HG03039 (cell line): ENCODE data around the gene NECTIN4.
"Not testable (repeated sequence)": the region's sequence is repeated elsewhere in the genome, so short reads cannot be mapped to it uniquely, and the experiment has no call there.

ENCODE experiments used
- ATAC-seq: cut with Tn5 transposase; IDR thresholded peaks from one replicate; pipeline ENCODE4 v1.9.1; 2021; ENCODE audit warnings: mild to moderate bottlenecking, moderate library complexity; ENCODE audit not compliant: unreplicated experiment

Gene NECTIN4

DNA sequence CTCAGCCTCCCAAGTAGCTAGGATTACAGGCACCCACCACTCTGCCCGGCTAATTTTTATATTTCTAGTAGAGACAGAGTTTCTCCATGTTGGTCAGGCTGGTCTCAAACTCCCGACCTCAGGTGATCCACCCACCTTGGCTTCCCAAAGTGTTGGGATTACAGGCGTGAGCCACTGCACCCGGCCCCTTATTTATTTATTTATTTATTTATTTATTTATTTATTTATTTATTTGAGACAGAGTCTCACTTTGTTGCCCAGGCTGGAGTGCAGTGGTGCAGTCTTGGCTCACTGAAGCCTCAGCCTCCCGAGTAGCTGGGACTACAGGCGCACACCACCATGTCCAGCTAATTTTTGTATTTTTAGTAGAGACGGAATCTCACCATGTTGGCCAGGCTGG, 23.7 kb downstream of the NECTIN4 start:
- ATAC-seq = not testable (repeated sequence)

DNA sequence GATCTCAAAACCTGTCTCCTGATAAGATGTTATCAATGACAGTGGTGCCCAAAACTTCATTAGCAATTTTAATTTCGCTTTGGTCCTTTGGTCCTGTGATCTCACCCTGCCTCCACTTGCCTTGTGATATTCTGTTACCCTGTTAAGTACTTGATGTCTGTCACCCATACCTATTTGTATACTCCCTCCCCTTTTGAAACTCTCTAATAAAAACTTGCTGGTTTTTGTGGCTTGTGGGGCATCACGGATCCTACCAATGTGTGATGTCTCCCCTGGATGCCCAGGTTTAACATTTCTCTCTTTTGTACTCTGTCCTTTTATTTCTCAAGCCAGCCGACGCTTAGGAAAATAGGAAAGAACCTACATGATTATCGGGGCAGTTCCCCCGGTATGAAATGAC, 25.4 kb downstream of the NECTIN4 start:
- ATAC-seq = not testable (repeated sequence)

DNA sequence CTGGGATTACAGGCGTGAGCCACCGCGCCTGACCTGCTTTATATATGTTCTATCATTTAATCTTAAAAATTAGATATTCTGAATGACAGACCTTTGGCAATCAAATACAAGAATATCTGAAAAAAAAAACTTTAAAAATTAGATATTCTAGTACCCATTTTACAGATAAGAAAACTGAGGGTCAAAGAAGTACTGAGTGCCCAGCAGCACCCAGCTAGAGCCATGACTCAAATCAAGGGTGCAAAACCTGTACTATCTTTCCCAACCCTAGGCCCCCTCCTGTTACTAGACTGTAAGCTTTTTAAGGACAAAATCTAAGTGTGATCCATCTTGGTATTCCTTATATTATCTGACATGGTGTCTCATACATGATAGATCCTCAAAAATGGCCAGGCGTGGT, 27.9 kb downstream of the NECTIN4 start:
- no peak for ATAC-seq

DNA sequence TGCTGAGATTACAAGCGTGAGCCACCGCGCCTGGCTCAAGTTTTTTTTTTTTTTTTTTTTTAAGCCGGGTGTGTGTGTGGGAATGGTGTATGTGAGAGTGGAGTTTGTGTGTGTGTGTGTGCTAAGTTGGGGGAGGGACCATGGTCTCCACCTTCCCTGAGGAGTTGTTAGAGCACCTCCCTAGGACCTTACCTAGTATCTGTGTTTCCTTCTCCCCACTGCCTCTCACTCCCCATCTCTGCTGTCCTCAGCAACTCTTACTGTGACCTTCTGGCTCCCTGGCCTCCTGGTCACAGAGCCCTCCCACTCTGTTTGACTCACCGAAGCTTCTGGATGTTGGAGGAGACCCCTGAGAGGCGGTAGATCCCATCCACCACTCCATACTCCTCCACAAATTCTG, 30.1 kb downstream of the NECTIN4 start:
- no peak for ATAC-seq

DNA sequence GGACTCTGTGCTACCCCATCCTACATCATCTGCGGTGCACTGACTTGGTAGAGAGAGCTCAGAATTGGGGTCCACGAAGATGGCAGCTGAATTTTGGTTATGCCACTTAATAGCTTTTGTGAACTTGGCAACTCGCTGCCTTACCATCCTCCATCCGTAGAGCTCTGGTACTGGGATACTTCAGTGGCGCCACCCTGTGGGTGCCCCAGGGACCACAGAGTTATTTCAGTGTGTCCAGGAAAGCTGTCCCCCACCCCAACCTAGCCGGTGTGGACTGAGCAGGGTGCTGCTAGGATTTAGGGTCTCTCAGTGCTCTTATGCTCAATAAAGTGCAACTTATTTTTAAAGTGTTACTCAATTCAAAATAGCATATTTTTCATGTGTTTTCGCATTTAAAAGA, 34.6 kb downstream of the NECTIN4 start:
- ATAC-seq = no peak

DNA sequence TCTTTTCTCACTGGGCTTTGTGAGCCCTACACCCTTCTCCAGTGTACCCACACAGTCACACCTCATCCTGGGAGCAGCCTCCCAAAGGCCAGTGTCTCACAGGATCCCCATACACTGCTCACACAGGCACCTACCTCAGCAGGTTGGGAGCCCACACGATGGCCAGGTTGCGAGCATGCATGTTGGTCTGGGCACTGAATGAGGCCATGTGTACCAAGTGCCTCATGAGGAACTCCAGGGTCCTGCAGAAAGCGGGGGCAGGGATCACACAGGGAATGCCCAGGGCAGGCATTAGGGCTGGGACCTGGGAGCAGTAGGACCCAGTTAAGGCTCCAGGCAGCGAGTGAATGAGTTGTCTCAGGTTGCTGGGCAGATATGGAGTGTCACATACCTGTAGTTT, 35.1 kb downstream of the NECTIN4 start:
- no peak for ATAC-seq

DNA sequence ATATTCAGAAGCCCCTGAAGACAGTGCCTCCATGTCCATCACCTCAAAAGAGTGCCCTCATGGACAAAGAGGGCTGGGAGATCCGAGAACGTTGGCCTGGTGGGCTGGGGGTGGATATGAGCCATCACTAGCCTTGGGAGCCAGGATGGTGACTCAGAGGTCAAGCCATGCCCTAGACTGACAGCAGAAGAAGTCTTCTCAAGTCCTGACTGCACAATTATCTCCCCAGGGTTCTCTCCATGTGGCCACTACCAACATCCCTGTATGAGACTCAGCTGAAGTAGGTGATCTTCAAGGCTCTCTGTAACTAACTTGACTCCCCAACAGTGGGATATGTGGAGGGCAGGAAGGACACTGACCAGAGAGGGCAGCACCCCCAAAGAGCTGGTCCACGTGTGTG, 36.5 kb downstream of the NECTIN4 start:
- ATAC-seq = no peak

DNA sequence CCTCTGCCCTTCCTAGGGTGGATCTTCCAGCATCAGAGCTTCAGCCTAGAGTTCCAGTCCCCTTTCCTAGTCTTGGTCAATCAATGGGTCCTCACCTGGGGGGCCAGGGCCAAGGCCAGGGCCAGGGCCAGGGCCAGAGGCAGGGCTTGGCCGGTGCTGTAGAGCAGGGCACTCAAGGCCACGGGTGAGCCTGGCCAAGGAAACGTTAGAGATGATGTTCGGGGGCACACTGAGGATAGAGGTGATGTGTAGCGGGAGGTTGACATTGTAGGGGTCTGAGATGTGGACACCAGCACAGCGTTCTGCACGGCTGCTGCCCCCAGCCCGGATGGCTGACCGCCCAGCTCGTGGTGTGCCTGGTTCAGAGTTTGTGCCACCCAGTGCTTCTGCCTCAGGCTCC, 38.1 kb downstream of the NECTIN4 start:
- no peak for ATAC-seq

DNA sequence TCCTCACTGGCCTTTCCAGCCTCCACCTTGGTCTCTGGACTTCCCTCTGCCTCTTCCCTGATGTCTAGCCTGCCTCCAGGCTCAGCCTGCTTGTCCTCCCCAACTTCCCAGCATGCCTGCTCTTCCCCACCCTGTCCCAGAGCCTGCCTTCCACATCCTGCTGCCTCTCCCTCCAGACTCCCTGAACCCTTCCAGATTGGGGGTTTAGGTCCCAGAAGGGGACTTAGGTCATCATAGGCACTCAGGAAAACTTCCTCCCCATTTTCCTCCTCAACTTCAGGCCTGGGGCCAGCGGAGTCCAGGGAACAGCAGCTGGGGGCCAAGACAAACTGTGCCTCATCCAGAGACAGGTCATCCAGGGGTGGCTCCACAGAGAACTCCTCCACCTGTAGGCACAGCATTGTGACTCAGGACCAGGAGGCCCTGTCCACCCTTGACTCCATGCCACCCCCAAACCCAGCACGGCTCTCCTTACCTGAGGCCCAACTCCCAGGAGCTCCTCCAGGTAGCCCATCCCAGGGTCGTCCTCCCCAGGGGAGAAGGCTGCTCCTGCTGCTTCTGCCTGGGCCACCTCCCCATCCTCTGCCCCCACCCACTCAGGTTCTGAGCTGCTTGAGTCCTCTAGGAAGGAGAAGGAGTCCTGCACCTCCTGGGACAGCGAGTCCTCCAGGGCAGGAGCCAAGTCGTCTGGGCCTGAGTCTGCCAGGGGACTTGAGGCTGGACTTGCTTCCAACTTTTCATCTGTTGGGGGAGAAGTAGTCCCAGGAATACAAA, 40.2 kb downstream of the NECTIN4 start:
- ATAC-seq = no peak

DNA sequence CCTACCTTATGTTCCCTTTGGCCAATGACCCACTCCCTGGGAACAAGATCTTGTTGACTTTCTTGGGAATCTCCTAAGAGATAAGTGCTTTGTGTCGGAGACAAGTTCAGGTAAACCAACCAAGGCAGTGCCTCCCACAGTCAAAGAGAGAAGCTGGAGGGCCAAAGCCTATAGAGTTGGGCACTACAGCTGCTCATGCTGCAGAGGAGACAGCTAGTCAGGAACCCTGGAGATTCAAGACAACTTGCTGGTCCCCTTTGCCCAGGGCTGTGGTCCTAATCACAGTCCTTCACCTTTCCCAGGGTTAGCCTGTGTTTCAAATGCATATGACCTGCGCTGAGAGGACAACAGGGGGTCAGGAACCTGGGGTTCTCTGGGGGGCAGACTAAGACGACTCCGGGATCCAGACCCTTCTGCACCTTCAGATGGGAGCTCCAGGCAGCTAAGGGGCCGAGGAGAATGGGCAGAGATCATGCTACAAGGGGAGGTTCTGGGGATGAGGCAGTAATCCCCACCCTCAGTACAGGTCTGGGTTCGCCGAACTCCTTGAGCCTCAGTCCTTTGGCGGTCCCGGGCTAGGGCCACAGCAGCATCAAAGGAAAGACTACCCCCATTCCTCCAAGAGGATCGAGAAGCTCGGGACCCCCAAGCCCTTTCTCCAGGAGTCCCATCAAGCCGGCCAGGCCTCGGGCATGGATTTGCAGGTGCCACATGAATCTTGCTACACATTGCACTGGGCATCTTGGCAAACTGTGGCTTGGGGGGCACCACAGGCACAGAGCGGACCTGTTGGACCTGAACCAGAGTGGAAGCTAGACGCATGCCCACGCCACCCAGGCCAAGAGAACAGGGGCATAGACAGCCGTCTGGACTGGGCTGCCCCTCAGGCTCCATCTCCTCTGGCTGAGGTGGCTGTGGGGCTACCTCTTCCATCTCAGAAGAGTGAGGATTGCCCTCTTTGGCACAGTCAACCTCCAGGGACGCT, 41.6 kb downstream of the NECTIN4 start:
- no peak for ATAC-seq

DNA sequence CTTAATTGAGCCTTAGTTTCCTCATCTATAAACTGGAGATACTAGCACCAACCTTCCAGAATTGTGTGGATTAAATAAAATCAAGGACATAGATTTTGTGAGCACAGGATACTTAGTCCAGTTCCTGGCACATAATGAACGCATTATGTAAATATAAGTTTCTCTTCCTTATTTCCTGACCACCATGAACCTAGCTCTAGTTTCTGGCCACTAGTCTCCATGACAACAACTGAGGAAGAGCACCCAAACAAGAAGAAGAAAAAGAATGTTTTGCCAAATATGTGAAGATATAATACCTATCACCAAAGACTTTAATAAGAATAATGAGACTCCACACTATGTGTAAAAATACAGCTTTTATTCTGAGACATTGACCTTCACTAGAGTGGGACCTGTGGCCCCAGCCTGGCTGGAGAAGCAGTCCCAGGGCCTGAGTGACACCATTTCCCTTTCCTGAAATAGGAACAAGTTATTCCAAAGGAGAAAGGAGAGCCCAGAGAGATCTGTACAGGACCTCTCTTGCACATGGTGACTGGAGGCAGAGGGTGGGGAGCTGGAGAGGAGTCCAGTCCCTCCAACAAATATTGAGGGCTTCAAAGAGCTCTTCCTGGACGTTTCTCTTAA, 42.6 kb downstream of the NECTIN4 start:
- ATAC-seq = no peak

DNA sequence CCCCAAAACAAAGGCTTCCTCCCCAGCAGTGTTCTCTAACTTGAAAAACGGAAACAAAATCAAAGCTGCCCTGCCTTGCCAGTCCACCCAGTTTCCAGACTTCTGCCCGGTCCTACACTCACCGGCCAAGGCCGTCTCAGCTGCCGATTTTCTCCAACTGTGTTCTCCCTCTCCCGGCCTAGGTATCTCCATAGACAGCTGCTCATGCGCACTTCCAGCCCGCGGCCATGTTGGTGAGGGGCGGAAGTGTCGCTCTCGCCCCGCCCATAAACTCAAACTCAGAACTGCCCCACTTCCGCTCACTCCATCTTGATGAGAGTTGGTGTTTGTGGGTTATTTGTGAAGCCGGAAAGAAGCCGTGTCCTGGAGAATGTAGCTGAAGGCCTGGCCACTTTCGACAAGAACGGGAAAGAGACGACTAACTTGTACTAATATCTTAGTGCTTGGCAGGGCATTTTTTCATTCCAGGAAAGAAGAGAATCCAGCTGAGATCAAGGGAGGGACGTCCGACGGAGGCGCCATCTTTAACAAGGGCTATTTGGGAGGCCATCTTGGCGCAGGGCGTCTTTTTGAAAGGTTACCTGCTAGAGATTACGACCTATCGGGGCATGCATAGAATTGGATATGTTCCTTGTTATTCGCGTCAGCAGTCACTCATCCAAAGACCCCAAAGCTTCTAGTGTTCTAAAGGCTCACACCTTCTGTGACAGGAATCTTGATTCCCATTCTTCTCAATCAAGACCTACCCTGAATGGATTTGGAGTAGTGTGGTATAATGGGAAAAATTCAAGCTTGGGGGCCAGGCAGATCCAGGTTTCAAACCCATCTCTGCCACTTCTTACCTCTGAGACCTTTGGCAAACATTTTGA, 43.4 kb downstream of the NECTIN4 start, which contains the start of gene USF1:
TSS of gene USF1 (minus strand) at position 242 of the 869 bp plus-strand sequence. CDS start 2,702 bp downstream, outside the sequence.
- ATAC-seq = peak; percentile 58

DNA sequence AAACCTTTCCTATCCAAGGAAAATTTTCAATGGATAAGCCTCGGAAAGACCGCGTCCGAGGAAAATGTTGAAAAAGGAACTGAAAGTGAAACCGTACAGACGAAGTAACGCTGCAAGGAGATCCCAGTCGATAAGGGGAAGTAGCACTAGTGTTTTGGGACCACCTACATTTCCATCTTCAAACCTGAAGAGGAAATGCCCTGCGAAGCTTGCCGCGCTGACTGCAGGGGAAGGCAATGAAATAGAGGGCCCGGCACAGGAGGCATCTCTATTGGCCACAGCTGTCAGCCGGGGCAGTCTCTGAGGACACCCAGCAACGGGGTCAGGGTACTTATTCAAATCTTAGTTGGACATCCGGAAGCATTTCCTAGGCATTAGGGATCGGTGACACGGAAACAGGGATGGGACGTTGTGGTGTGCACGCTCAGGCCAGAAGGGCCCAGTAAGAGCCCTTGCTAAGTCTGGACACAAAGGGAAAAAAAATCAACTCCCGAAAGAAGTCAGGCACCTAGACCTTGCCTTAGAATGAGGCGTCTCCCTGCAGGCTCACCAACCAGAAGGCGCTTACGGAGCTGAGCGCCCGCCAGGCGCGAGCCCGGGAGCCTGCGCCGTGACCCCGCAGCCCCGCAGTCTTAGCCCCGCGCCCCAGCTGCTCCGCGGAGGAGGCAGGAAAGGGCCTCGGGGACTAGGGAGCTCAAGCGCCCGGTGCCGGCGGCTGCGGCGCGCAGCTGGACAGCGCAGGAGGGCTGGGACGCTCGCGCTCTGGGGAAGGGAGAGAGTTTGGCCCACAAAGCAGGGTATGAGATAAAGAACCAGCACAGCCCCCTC, 44.2 kb downstream of the NECTIN4 start:
- ATAC-seq = no peak

DNA sequence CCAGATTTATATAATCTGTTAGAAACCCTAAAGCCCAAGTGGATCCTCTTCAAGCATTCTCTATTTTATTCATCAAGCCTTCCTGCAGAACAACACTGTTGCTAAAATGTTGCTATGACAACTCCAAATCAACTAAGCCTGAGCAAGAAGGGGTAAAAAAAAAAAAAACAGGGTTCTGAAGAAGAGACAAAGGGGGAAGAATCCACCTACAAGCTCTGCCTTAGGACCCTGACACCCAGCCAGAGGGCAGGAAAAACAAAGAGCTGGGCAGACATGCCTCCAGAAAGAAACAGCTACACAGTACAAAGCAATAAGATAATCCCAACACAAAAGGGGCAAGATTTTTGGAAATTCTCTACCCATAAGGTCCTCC, 44.8 kb downstream of the NECTIN4 start:
- no peak for ATAC-seq

DNA sequence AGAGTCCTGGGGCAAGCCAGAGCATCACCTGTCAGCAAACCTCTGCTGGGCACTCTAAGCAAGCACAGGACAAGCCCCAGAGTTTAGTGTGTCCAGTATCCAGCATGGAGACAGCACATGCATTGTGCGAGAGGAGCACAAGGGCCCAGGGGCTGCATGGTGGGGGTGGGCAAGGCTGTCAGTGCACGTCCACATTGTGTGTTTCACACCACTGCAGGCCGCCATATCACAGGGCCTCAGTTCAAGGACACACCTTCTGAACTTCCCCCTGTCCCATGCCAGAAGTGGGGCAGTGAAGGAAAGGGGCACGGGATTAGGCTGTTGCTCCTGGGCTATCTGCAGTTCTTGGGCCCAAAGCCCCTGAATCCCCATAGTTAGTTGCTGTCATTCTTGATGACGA, 49.8 kb downstream of the NECTIN4 start:
- no peak for ATAC-seq

DNA sequence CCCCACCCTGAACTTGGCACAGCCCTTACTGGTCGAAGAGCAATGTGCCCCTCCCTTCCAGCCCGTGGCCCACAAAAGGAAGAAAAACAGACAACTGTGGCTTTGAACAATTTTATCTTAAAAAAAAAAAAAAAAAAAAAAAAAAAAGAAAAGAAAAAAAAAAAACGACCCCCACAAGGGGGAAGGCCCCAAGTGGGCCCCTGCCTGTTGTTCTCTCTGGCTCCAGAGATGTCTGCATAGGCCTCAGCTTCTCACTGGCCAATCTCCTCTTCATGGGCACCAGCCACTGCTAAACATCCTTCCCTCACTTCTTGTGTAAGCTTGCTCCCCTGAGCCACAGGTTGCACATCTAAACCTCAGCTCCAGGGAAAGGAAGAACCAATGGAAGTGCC, 50.2 kb downstream of the NECTIN4 start:
- ATAC-seq = no peak

DNA sequence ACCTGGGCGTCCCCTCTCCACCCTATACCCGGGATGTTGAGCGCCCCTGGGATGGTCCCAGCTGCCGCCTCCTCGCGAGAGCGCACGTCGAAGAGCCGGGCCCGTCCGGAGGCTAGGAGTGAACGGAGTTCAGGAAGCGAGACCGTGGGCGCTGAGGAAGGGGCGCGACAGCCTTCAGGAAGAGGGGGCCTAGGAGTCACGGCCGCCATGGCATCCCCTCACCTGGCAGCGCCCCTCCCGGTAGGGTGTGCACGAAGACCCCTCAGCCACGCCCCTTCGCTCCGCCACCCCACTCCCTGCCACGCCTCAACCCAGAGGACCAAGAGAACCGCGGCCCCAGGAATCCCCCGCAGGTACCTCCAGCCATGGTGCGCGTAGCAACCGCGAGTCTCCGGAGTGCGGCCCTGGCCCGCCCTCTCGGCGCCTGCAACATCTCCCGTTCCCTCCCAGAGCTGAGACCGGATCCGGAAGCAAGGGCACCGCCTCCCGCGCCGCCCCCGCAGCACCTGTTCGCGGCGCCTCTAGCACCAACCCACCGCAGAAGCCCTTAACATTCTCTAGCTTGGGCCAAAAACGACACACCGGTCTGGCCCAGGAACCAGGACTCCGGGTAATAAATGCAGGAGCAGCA, 50.7 kb downstream of the NECTIN4 start, which contains the start of gene TSTD1:
TSS of gene TSTD1 (minus strand) at position 442 of the 631 bp plus-strand sequence. CDS start at position 367, 75 bp downstream.
- ATAC-seq = peak; percentile 62

DNA sequence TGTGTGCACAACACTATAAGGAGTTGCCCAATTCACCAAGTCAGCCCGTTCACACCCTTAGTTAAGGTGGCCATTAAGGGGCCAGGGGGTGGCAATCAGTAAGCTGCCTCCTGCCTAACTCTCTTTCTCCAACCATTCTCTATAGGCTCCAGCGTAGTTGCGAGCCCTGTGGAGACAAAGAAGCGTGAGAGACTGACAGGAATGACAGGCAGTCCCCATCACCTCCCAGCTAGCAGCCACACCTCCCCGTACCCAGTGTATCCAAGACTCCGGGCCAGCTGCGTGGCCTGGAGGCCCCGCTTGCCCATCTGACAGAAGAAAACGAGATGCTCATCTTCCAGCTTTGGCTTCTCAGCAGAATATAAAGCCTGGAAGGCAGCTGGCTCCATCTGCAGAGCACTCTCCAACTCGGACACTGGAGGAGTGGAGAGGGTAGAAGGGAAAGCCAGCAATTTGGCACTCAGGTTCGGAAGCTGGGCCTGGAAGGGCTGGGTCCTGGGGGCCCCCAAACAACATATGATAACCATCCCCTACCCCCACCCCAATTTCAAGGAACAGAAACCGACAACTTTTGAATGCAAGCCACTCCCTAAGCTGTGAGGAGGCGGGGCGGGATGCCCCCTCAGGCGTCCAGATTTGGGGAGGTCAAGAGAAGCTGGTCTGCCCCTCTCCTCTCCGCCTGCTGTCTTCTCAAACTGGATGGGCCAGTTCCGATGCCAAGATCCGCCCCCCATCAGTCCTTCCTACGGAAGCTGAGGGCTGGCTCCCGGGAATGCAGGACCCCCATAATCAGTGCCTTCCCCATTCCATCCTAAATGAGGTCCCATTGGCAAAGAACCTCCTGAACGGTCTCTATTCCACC, 51.5 kb downstream of the NECTIN4 start:
- no peak for ATAC-seq
